Breast epithelium (tissue), 3 donors: Measurements from ENCODE around the gene HMGXB3.

Experiments used
- CTCF ChIP-seq, 3 donors: fragments of 450-650 bp; IDR thresholded peaks; one replicate each; pipeline ENCODE4 v1.5.1; 2016 to 2017; ENCODE audit warnings: antibody characterized with exemption in 3 of 3, mild to moderate bottlenecking in 3 of 3, moderate library complexity in 3 of 3
- POLR2A ChIP-seq: fragments of 450-650 bp; IDR thresholded peaks from one replicate; pipeline ENCODE4 v1.6.1; 2016; ENCODE audit warnings: antibody characterized with exemption, mild to moderate bottlenecking, moderate library complexity
- POLR2AphosphoS5 ChIP-seq, 3 donors: sonication (generic); formaldehyde crosslinking; IDR thresholded peaks; one replicate each; pipeline ENCODE4 v1.6.1; 2017; ENCODE audit warnings: antibody characterized with exemption in 3 of 3

DNA sequence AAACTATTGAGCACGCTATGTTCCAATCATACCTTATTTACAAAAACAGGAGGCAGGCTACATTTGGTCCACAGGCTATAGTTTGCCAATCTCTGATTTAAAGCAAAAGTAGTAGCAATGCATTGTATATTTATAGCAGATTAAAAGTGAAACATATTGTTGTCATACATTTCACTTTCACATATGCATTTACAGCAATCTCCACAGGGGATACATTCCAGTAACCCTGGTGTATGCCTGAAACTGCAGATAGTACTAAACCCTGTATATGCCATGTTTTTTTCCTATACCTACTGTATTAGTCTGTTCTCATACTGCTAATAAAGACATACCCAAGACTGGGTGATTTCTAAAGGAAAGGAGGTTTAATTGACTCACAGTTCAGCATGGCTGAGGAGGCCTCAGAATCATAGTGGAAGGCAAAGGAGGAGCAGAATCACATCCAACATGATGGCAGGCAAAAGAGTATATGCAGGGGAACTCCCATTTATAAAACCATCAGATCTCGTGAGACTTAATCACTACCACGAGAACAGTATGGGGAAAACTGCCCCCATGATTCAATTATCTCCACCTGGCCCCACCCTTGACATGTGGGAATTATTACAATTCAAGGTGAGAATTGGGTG lies 91.7 kb downstream of the HMGXB3 start:
- TF ChIP-seq POLR2AphosphoS5 (IDR thresholded peaks at IDR 0.05): no peak
- TF ChIP-seq CTCF (IDR thresholded peaks at IDR 0.05): no peak
- TF ChIP-seq POLR2A: no peak
